Suprapubic skin (tissue), 4 donors: ENCODE data around the gene CDC42SE1.

Experiments
- CTCF ChIP-seq, 2 donors: fragments of 200-600 bp in 1 of 2; fragments of 450-650 bp in 1 of 2; sonication (generic) in 1 of 2; IDR thresholded peaks; one replicate each; pipeline ENCODE4 v1.5.1; 2016 to 2019; ENCODE audit warnings: antibody characterized with exemption in 2 of 2, mild to moderate bottlenecking in 1 of 2, moderate library complexity in 1 of 2
- EP300 ChIP-seq: sonication (generic); formaldehyde crosslinking; IDR thresholded peaks from one replicate; pipeline ENCODE4 v1.6.1; 2017; ENCODE audit warnings: antibody characterized with exemption
- POLR2A ChIP-seq, 2 donors: fragments of 450-650 bp; IDR thresholded peaks; one replicate each; pipeline ENCODE4 v1.6.1; 2017; ENCODE audit warnings: antibody characterized with exemption in 2 of 2, mild to moderate bottlenecking in 2 of 2, moderate library complexity in 2 of 2
- POLR2AphosphoS5 ChIP-seq, 3 donors: sonication (generic); formaldehyde crosslinking; IDR thresholded peaks; one replicate each; pipeline ENCODE4 v1.6.1; 2017; ENCODE audit warnings: antibody characterized with exemption in 3 of 3

GRCh38 chr1:151054971-151055547 lies 4.4 kb downstream of the CDC42SE1 start:
- TF ChIP-seq CTCF (IDR thresholded peaks at IDR 0.05) (no peak), POLR2A (IDR thresholded peaks at IDR 0.05) (no peak), EP300 (no peak), POLR2AphosphoS5 (IDR thresholded peaks at IDR 0.05) (no peak)
